ENCODE results near the gene CAMTA1. TPM values are rescaled to one million over a fixed set of nuclear protein-coding genes. Genes with fewer than 3 reads are reported as not detected.
A peak's percentile ranks its signal among the peaks of the same experiment; 100 is the strongest.

Gene CAMTA1
- total RNA-seq, 2 donors from 2014 or later, result 100 to 102 TPM

- 11% methylated on average over 10 of the region's 10 CpGs for WGBS
- Histone ChIP-seq H3K4me1 (replicated peaks) (no peaks in the 10 kb centered on the region), H3K9me3 (no peaks in the 10 kb centered on the region), H3K4me3 (no peak overlapping the region), H3K27ac (no peak overlapping the region), H3K36me3 (no peaks in the 10 kb centered on the region), H3K27me3 (replicated peaks; ENCODE audit: insufficient read depth) (no peaks in the 10 kb centered on the region)
- peak; percentile 39 for DNase-seq (ENCODE audit: low spot score)
- TF ChIP-seq CTCF (IDR thresholded peaks at IDR 0.05) (no peak), POLR2A (IDR thresholded peaks at IDR 0.05) (no peak), POLR2AphosphoS5 (IDR thresholded peaks at IDR 0.05) (peak; percentile 63)
- intact Hi-C loops (cut with DNase I), result no loop called here
These were observed 549.3 kb downstream of the CAMTA1 start for GRCh38 chr1:7334475-7335035.

- H3K9me3 ChIP-seq, result no peaks in the 10 kb centered on the region
- H3K36me3 ChIP-seq, result no peaks in the 10 kb centered on the region
- DNase-seq (ENCODE audit: low spot score), result no peak
- intact Hi-C loops (cut with DNase I), result no loop called here
- H3K4me1 ChIP-seq (replicated peaks), result no peaks in the 10 kb centered on the region
- H3K27ac ChIP-seq, result no peak overlapping the region
- TF ChIP-seq CTCF (IDR thresholded peaks at IDR 0.05) (no peak), POLR2A (IDR thresholded peaks at IDR 0.05) (no peak), POLR2AphosphoS5 (IDR thresholded peaks at IDR 0.05) (no peak)
- WGBS, result 42% methylated on average over 13 of the region's 13 CpGs
- H3K27me3 ChIP-seq (replicated peaks; ENCODE audit: insufficient read depth), result no peaks in the 10 kb centered on the region
- H3K4me3 ChIP-seq, result no peak overlapping the region
These were observed 550.1 kb downstream of the CAMTA1 start for GRCh38 chr1:7335224-7335879.

GRCh38 chr1:7338439-7338838, 553.2 kb downstream of the CAMTA1 start:
- no peak for DNase-seq (ENCODE audit: low spot score)
- Histone ChIP-seq H3K4me1 (replicated peaks) (no peaks in the 10 kb centered on the region), H3K4me3 (no peak overlapping the region), H3K36me3 (no peaks in the 10 kb centered on the region), H3K27me3 (replicated peaks; ENCODE audit: insufficient read depth) (no peaks in the 10 kb centered on the region), H3K27ac (no peak overlapping the region), H3K9me3 (no peaks in the 10 kb centered on the region)
- WGBS, result 96% methylated on average over 7 of the region's 7 CpGs
- intact Hi-C loops (cut with DNase I), result no loop called here
- TF ChIP-seq POLR2A (IDR thresholded peaks at IDR 0.05) (no peak), POLR2AphosphoS5 (IDR thresholded peaks at IDR 0.05) (no peak), CTCF (IDR thresholded peaks at IDR 0.05) (no peak)

- Histone ChIP-seq H3K4me1 (replicated peaks) (no peaks in the 10 kb centered on the region), H3K27ac (no peak overlapping the region), H3K4me3 (no peak overlapping the region), H3K27me3 (replicated peaks; ENCODE audit: insufficient read depth) (no peaks in the 10 kb centered on the region), H3K9me3 (no peaks in the 10 kb centered on the region), H3K36me3 (no peaks in the 10 kb centered on the region)
- TF ChIP-seq POLR2AphosphoS5 (IDR thresholded peaks at IDR 0.05) (no peak), POLR2A (IDR thresholded peaks at IDR 0.05) (no peak), CTCF (IDR thresholded peaks at IDR 0.05) (no peak)
- no peak for DNase-seq (ENCODE audit: low spot score)
- 96% methylated on average over 5 of the region's 5 CpGs for WGBS
- intact Hi-C loops (cut with DNase I), result no loop called here
These were observed 553.8 kb downstream of the CAMTA1 start for GRCh38 chr1:7339014-7339413.

- Histone ChIP-seq H3K4me1 (replicated peaks) (no peaks in the 10 kb centered on the region), H3K9me3 (no peaks in the 10 kb centered on the region), H3K27me3 (replicated peaks; ENCODE audit: insufficient read depth) (no peaks in the 10 kb centered on the region), H3K4me3 (no peak overlapping the region), H3K27ac (no peak overlapping the region), H3K36me3 (no peaks in the 10 kb centered on the region)
- WGBS, result 33% methylated on average over 2 of the region's 2 CpGs
- TF ChIP-seq POLR2AphosphoS5 (IDR thresholded peaks at IDR 0.05), result peak; percentile 34
- TF ChIP-seq POLR2A (IDR thresholded peaks at IDR 0.05), result no peak
- TF ChIP-seq CTCF (IDR thresholded peaks at IDR 0.05), result no peak
- DNase-seq (ENCODE audit: low spot score), result peak; percentile 18
- intact Hi-C loops (cut with DNase I), result no loop called here
These were observed 554.7 kb downstream of the CAMTA1 start for GRCh38 chr1:7339953-7340352.

Data from prostate gland (tissue), 2 donors.